Measurements from ENCODE around the gene LILRB4.
"Not testable (repeated sequence)": the region's sequence is repeated elsewhere in the genome, so short reads cannot be mapped to it uniquely, and the experiment has no call there.

GRCh38 chr19:54709956-54710355, 47.2 kb downstream of the LILRB4 start:
- TF ChIP-seq, protein P1, sequence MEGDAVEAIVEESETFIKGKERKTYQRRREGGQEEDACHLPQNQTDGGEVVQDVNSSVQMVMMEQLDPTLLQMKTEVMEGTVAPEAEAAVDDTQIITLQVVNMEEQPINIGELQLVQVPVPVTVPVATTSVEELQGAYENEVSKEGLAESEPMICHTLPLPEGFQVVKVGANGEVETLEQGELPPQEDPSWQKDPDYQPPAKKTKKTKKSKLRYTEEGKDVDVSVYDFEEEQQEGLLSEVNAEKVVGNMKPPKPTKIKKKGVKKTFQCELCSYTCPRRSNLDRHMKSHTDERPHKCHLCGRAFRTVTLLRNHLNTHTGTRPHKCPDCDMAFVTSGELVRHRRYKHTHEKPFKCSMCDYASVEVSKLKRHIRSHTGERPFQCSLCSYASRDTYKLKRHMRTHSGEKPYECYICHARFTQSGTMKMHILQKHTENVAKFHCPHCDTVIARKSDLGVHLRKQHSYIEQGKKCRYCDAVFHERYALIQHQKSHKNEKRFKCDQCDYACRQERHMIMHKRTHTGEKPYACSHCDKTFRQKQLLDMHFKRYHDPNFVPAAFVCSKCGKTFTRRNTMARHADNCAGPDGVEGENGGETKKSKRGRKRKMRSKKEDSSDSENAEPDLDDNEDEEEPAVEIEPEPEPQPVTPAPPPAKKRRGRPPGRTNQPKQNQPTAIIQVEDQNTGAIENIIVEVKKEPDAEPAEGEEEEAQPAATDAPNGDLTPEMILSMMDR (IDR thresholded peaks at IDR 0.05): not testable (repeated sequence)
- TF ChIP-seq POLR2A (IDR thresholded peaks at IDR 0.05): not testable (repeated sequence)
